IgD-negative memory B cell (primary cell): ENCODE data around the gene LCN6. TPM values are rescaled to one million over a fixed set of nuclear protein-coding genes. Genes with fewer than 3 reads are reported as not detected.
"Not testable (repeated sequence)": the region's sequence is repeated elsewhere in the genome, so short reads cannot be mapped to it uniquely, and the experiment has no call there.

Experiments used
- H3K27ac Mint-ChIP-seq, 3 donors: one replicate each; pipeline ENCODE4 v1.8.0; 2020 to 2022; ENCODE audit warnings: mild to moderate bottlenecking in 3 of 3, mixed read lengths in 3 of 3, moderate library complexity in 1 of 3
- H3K27me3 Mint-ChIP-seq: one replicate; pipeline ENCODE4 v1.8.0; 2021; ENCODE audit warnings: mixed read lengths
- H3K36me3 Mint-ChIP-seq: one replicate; pipeline ENCODE4 v1.8.0; 2020; ENCODE audit warnings: mild to moderate bottlenecking, mixed read lengths
- H3K4me1 Mint-ChIP-seq, 3 donors: one replicate each; pipeline ENCODE4 v1.8.0; 2020 to 2022; ENCODE audit warnings: mixed read lengths in 3 of 3, mild to moderate bottlenecking in 1 of 3
- H3K4me3 Mint-ChIP-seq, 4 donors: one replicate each; pipeline ENCODE4 v1.8.0; 2020 to 2022; ENCODE audit warnings: mild to moderate bottlenecking in 4 of 4, mixed read lengths in 4 of 4, moderate library complexity in 3 of 4
- H3K9me3 Mint-ChIP-seq, 3 donors: one replicate each; pipeline ENCODE4 v1.8.0; 2020 to 2021; ENCODE audit warnings: mixed read lengths in 3 of 3, mild to moderate bottlenecking in 1 of 3
- polyA plus RNA-seq: library from polyadenylated mRNA; unstranded; fragments of 300-500 nt; fragmentation: Illumina TruSeq; gene quantifications from one replicate; pipeline ENCODE4 v1.2.3, GENCODE V29; 2021

LCN6 gene
- polyA plus RNA-seq, 1 donor from 2014 or later, result not detected

GRCh38 chr9:136769710-136770191 lies 21.4 kb upstream of the LCN6 start:
- Mint-ChIP-seq H3K36me3 (peaks cover 5% of the 10 kb centered on the region), H3K27ac (no peak overlapping the region), H3K9me3 (peaks cover 0 to 3% (median 2%) of the 10 kb centered on the region in 3 donors), H3K27me3 (peaks cover 11% of the 10 kb centered on the region), H3K4me1 (peaks cover 20 to 29% (median 28%) of the 10 kb centered on the region in 3 donors), H3K4me3 (no peak overlapping the region)

DNA sequence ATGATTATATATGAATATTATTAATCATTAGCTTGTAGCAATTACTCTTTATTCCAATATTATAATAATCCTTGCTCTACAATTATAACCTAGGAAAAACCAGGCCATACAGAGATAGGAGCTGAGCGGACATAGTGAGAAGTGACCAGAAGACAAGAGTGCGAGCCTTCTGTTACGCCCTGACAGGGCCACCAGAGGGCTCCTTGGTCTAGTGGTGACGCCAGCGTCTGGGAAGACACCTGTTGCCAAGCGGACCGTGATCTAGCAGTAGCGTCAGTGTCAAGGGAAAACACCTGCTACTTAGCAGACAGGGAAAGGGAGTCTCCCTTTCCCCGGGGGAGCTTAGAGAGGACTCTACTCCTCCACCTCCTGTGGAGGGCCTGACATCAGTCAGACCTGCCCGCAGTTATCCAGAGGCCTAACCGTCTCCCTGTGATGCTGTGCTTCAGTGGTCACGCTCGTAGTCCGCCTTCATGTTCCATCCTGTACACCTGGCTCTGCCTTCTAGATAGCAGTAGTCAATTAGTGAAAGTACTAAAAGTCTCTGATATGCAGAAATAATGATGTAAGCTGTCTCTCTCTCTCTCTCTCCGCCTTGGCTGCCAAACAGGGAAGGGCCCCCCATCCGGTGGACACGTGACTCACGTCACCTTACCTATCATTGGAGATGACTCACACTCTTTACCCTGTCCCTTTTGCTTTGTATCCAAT lies 18.2 kb upstream of the LCN6 start:
- not testable (repeated sequence) for H3K9me3 Mint-ChIP-seq, H3K27me3 Mint-ChIP-seq, H3K36me3 Mint-ChIP-seq
- Mint-ChIP-seq H3K27ac (peak overlapping the region; percentile 90 to 100 (median 94)), H3K4me3 (peak overlapping the region; percentile 66 to 87 (median 78)), H3K4me1 (peaks cover 20 to 24% (median 23%) of the 10 kb centered on the region in 3 donors)

DNA sequence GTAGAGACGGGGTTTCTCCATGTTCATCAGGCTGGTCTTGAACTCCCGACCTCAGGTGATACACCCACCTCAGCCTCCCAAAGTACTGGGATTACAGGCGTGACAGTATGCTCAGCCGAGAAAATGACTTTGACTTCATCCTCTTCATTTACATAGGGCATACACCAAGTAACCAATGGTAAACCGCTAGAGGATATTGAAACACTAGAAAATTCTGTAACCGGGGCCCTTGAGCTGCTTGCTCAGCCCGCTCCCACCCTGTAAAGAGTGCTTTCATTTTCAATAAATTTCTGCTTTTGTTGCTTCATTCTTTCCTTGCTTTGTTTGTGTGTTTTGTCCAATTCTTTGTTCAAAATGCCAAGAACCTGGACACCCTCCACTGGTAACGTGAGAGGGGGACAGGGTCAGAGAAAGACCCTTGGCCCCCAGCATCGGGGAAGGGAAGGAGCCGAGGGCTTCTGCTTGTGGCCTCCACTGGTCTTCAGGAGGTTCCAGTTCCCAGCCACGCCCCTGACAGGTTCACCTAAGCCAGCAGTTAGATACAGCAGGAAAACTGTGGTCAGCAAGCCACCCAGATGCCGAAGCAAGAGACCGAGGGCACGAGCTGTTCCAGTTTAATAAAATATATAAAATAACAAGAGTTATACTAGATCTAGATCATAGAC lies 17.6 kb upstream of the LCN6 start:
- H3K27me3 Mint-ChIP-seq, H3K9me3 Mint-ChIP-seq, H3K36me3 Mint-ChIP-seq: not testable (repeated sequence)
- Mint-ChIP-seq H3K4me3 (peak overlapping the region; percentile 73 to 87 (median 86)), H3K27ac (peak overlapping the region; percentile 90 to 100 (median 93)), H3K4me1 (peaks cover 22 to 25% (median 24%) of the 10 kb centered on the region in 3 donors)

- Mint-ChIP-seq H3K27ac (peak overlapping the region in 2 of 3 donors; percentile 90 to 100), H3K4me1 (peaks cover 26 to 28% (median 26%) of the 10 kb centered on the region in 3 donors), H3K27me3 (peaks cover 8% of the 10 kb centered on the region), H3K36me3 (no peaks in the 10 kb centered on the region), H3K9me3 (no peaks in the 10 kb centered on the region), H3K4me3 (no peak overlapping the region)
These were observed 16.7 kb upstream of the LCN6 start for GRCh38 chr9:136765041-136765440.

DNA sequence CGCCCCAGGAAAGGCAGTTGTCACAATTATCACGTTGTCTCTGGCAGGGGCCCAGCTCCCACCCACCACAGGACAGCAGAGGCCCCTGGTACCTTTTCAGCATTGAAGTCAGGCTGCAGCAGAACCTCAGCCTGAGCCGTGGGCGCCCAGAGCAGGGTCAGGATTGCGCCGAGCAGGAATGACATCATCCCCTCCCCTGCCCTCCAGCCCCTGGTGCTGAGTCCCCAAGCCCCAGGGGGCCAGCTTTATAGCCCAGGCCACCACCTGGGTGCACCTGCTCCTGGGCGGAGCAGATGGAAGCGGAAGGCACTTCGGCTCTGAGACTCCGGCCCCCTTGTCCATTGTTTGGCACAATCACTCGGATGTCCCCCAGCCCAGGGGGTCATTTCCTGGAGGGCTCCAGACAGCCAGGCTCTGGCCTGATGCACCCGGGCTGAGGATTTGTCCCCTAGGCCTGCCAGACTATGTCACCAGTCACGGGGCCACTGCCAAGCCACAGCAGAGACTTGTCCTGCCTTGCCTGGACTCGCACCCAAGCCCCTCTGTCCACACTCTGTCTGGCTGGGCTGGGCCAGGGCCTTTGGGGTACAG lies 16.1 kb upstream of the LCN6 start, which contains the start of gene LCN15:
LCN15 (minus strand) TSS at position 218 of the 591 bp plus-strand sequence; CDS start at position 188, 30 bp downstream.
- H3K4me3 Mint-ChIP-seq, result peak within 1 kb of the TSS in 1 of 4 donors; percentile 85
- peaks cover 8% of the 10 kb centered on the region for H3K27me3 Mint-ChIP-seq
- peak within 1 kb of the TSS in 2 of 3 donors; percentile 90 to 100 for H3K27ac Mint-ChIP-seq
- H3K9me3 Mint-ChIP-seq, result no peaks in the 10 kb centered on the region
- no peaks in the 10 kb centered on the region for H3K36me3 Mint-ChIP-seq
- H3K4me1 Mint-ChIP-seq, result peaks cover 26 to 29% (median 29%) of the 10 kb centered on the region in 3 donors

- Mint-ChIP-seq H3K27ac (peak overlapping the region in 1 of 3 donors; percentile 9), H3K9me3 (no peaks in the 10 kb centered on the region), H3K4me1 (peaks cover 26 to 29% (median 29%) of the 10 kb centered on the region in 3 donors), H3K36me3 (no peaks in the 10 kb centered on the region), H3K4me3 (no peak overlapping the region), H3K27me3 (peaks cover 8% of the 10 kb centered on the region)
These were observed 15.3 kb upstream of the LCN6 start for GRCh38 chr9:136763649-136764035.

GRCh38 chr9:136762915-136763648 lies 14.8 kb upstream of the LCN6 start:
- H3K36me3 Mint-ChIP-seq, result no peaks in the 10 kb centered on the region
- no peak overlapping the region for H3K4me3 Mint-ChIP-seq
- no peak overlapping the region for H3K27ac Mint-ChIP-seq

GRCh38 chr9:136762221-136762691 lies 13.9 kb upstream of the LCN6 start:
- Mint-ChIP-seq H3K4me1 (peaks cover 21 to 25% (median 23%) of the 10 kb centered on the region in 3 donors), H3K27ac (no peak overlapping the region), H3K9me3 (no peaks in the 10 kb centered on the region), H3K27me3 (peaks cover 4% of the 10 kb centered on the region), H3K4me3 (no peak overlapping the region), H3K36me3 (no peaks in the 10 kb centered on the region)

More at GRCh38 chr9:136762915-136763648, 14.8 kb upstream of the LCN6 start:
- H3K27me3 Mint-ChIP-seq, result peaks cover 7% of the 10 kb centered on the region
- peaks cover 24 to 30% (median 28%) of the 10 kb centered on the region in 3 donors for H3K4me1 Mint-ChIP-seq
- no peaks in the 10 kb centered on the region for H3K9me3 Mint-ChIP-seq

GRCh38 chr9:136761545-136761981 lies 13.2 kb upstream of the LCN6 start:
- Mint-ChIP-seq H3K9me3 (no peaks in the 10 kb centered on the region), H3K27me3 (no peaks in the 10 kb centered on the region), H3K36me3 (no peaks in the 10 kb centered on the region), H3K4me3 (no peak overlapping the region), H3K4me1 (peaks cover 15 to 19% (median 19%) of the 10 kb centered on the region in 3 donors), H3K27ac (peak overlapping the region in 2 of 3 donors; percentile 80 to 82)

GRCh38 chr9:136760834-136761544 lies 12.7 kb upstream of the LCN6 start:
- H3K36me3 Mint-ChIP-seq, H3K9me3 Mint-ChIP-seq, H3K27me3 Mint-ChIP-seq: not testable (repeated sequence)
- Mint-ChIP-seq H3K27ac (peak overlapping the region in 2 of 3 donors; percentile 80 to 82), H3K4me3 (peak overlapping the region in 3 of 4 donors; percentile 31 to 70 (median 65)), H3K4me1 (peaks cover 12 to 23% (median 15%) of the 10 kb centered on the region in 3 donors)

DNA sequence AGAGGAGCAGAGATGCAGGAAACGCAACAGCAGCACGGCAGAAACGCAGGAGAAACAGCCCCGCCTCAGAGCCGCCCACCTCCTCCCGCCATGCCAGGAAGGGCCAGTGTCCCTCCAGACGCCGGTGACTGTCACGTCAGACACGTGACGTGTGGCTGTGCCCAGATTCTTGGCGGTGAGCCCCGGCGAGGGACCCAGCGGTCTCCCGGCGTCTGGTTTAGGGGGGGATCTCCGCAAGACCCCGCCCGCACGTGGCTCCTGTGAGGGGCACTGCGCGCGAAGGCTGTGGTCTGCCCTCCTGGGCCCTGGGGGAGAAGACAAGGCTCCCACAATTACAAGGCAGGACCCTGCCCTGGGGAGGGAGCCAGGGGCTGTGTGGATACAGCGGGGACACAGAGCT lies 12.1 kb upstream of the LCN6 start:
- H3K9me3 Mint-ChIP-seq, result peaks cover 0 to 3% (median 0%) of the 10 kb centered on the region in 3 donors
- H3K4me3 Mint-ChIP-seq, result peak overlapping the region in 1 of 4 donors; percentile 31

GRCh38 chr9:136759436-136760325 lies 11.4 kb upstream of the LCN6 start:
- no peak overlapping the region for H3K27ac Mint-ChIP-seq
- H3K4me1 Mint-ChIP-seq, result peaks cover 6 to 19% (median 10%) of the 10 kb centered on the region in 3 donors
- H3K27me3 Mint-ChIP-seq, result no peaks in the 10 kb centered on the region
- H3K9me3 Mint-ChIP-seq, result peaks cover 0 to 3% (median 0%) of the 10 kb centered on the region in 3 donors
- H3K4me3 Mint-ChIP-seq, result peak overlapping the region in 1 of 4 donors; percentile 76
- peaks cover 3% of the 10 kb centered on the region for H3K36me3 Mint-ChIP-seq

More for the DNA sequence above, 12.1 kb upstream of the LCN6 start:
- no peaks in the 10 kb centered on the region for H3K27me3 Mint-ChIP-seq
- H3K4me1 Mint-ChIP-seq, result peaks cover 7 to 19% (median 11%) of the 10 kb centered on the region in 3 donors
- H3K27ac Mint-ChIP-seq, result peak overlapping the region in 1 of 3 donors; percentile 80
- peaks cover 2% of the 10 kb centered on the region for H3K36me3 Mint-ChIP-seq

DNA sequence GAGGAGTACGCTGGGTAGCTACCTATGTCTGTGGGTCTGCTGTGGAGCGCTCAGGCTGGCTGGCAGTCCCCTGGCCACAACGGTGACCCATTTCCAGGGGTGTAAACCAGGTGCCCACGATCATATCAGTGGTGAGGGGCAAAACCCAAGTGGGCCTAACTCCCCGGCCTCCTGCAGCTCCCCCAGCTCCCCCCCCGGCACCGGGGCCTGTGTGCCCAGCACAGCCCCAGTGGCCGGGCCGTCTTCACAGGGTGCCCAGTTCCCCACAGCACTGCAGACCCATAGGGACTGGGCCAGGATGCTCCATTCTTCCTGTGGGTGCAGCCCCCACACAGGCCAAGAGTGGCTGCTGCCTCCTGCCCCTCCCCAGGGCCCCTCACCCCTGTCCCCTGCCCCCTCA lies 10.7 kb upstream of the LCN6 start:
- H3K27me3 Mint-ChIP-seq, result no peaks in the 10 kb centered on the region
- peaks cover 6 to 21% (median 11%) of the 10 kb centered on the region in 3 donors for H3K4me1 Mint-ChIP-seq
- H3K9me3 Mint-ChIP-seq, result peaks cover 0 to 3% (median 0%) of the 10 kb centered on the region in 3 donors
- peaks cover 3% of the 10 kb centered on the region for H3K36me3 Mint-ChIP-seq
- H3K4me3 Mint-ChIP-seq, result peak overlapping the region in 1 of 4 donors; percentile 97
- H3K27ac Mint-ChIP-seq, result no peak overlapping the region
